Transverse colon (tissue), 4 donors: ENCODE results near the gene ESPL1. TPM values are rescaled to one million over a fixed set of nuclear protein-coding genes. Genes with fewer than 3 reads are reported as not detected.

Source experiments
- DNase-seq: peaks from one replicate; pipeline ENCODE4 v3.0.0-alpha.2; 2019
- H3K27ac ChIP-seq, 4 donors: fragments of 200-600 bp; sonication (generic); 2 replicates each; pipeline ENCODE4 v1.5.1; 2016 to 2018; ENCODE audit warnings: inconsistent platforms in 4 of 4
- H3K27me3 ChIP-seq: fragments of 200-600 bp; sonication (generic); 2 replicates; pipeline ENCODE4 v1.5.1; 2017; ENCODE audit warnings: inconsistent platforms
- H3K36me3 ChIP-seq, 4 donors: fragments of 200-600 bp; sonication (generic); 2 replicates each; pipeline ENCODE4 v1.5.1; 2017 to 2019; ENCODE audit warnings: inconsistent platforms in 4 of 4
- H3K4me1 ChIP-seq, 4 donors: fragments of 200-600 bp; sonication (generic); 2 replicates each; pipeline ENCODE4 v1.5.1; 2017 to 2020; ENCODE audit warnings: inconsistent platforms in 4 of 4
- H3K4me3 ChIP-seq, 4 donors: fragments of 200-600 bp; sonication (generic); 1 replicate in 1 of 4; 2 replicates in 3 of 4; pipeline versions ENCODE4 v1.5.1 to v1.6.1; 2017 to 2019; ENCODE audit warnings: inconsistent platforms in 4 of 4
- H3K9me3 ChIP-seq, 2 donors: fragments of 200-600 bp; sonication (generic); 2 replicates each; pipeline ENCODE4 v1.5.1; 2017 to 2019; ENCODE audit warnings: inconsistent platforms in 2 of 2
- CTCF ChIP-seq, 5 experiments: fragments of 200-600 bp in 3 of 5; fragments of 450-650 bp in 2 of 5; sonication (generic) in 3 of 5; IDR thresholded peaks; 1 replicate in 2 of 5; 2 replicates in 3 of 5; pipeline ENCODE4 v1.5.1; 2016 to 2017; ENCODE audit warnings: antibody characterized with exemption in 5 of 5, inconsistent platforms in 3 of 5, mild to moderate bottlenecking in 2 of 5, moderate library complexity in 1 of 5
- EP300 ChIP-seq: sonication (generic); formaldehyde crosslinking; IDR thresholded peaks from one replicate; pipeline ENCODE4 v1.6.1; 2017; ENCODE audit warnings: antibody characterized with exemption, low read depth
- POLR2A ChIP-seq: fragments of 450-650 bp; IDR thresholded peaks from one replicate; pipeline ENCODE4 v1.6.1; 2016; ENCODE audit warnings: antibody characterized with exemption, mild to moderate bottlenecking, moderate library complexity
- POLR2AphosphoS5 ChIP-seq, 3 donors: sonication (generic); formaldehyde crosslinking; IDR thresholded peaks; one replicate each; pipeline ENCODE4 v1.6.1; 2016; ENCODE audit warnings: antibody characterized with exemption in 3 of 3
- WGBS, 2 donors: methylation state at CpG; one replicate each; pipeline ENCODE4 v1.1.5; 2018; ENCODE audit warnings: low coverage in 1 of 2; 5-methylcytosine and 5-hydroxymethylcytosine counted together
- in situ Hi-C, 4 donors: fragments of 200-750 bp; cut with MboI; loops; one replicate each; pipeline versions ENCODE4 v1.15.0 to v1.15.1; 2017; ENCODE audit warnings: low sequenced_read_pairs in 3 of 4, low pct_ligation_motif_present in 1 of 4, low pct_unique_long_range_greater_than_20kb in 1 of 4
- intact Hi-C: fragments of 100-400 bp; cut with DNase I; formaldehyde crosslinking; loops from one replicate; pipeline ENCODE4 v1.15.1; 2023; ENCODE audit warnings: low total_unique reads
- total RNA-seq, 4 donors: library from RNA; depleted of rRNA; stranded (reverse); fragments of >200 nt; gene quantifications; one replicate each; pipeline ENCODE4 v1.1.0, GENCODE V29; 2016

The ESPL1 gene
- total RNA-seq, 4 donors from 2014 or later, result 6.5 to 31.8 (median 18.8) TPM

GRCh38 chr12:53239643-53240258 lies 28.3 kb upstream of the ESPL1 start:
- Histone ChIP-seq H3K4me1 (peaks cover 0 to 3% (median 0%) of the 10 kb centered on the region in 4 donors), H3K27ac (no peak overlapping the region), H3K36me3 (no peaks in the 10 kb centered on the region), H3K9me3 (no peaks in the 10 kb centered on the region), H3K4me3 (no peak overlapping the region), H3K27me3 (peaks cover 14% of the 10 kb centered on the region)
- WGBS, 2 donors, result 94 to 100% methylated on average over 1 to 10 of the region's 10 CpGs
- no peak for DNase-seq
- intact Hi-C loops, result no loop called here
- in situ Hi-C loops, result no loop called here
- TF ChIP-seq EP300, result no peak
- no peak for TF ChIP-seq CTCF (IDR thresholded peaks at IDR 0.05)
- no peak for TF ChIP-seq POLR2A
- TF ChIP-seq POLR2AphosphoS5 (IDR thresholded peaks at IDR 0.05), result no peak

- no peak for DNase-seq
- in situ Hi-C loops, result no loop called here
- 76 to 82% methylated on average over 5 to 10 of the region's 11 CpGs for WGBS, 2 donors
- intact Hi-C loops, result no loop called here
- Histone ChIP-seq H3K4me1 (peaks cover 0 to 3% (median 0%) of the 10 kb centered on the region in 4 donors), H3K27ac (no peak overlapping the region), H3K36me3 (no peaks in the 10 kb centered on the region), H3K4me3 (no peak overlapping the region), H3K27me3 (peaks cover 14% of the 10 kb centered on the region), H3K9me3 (no peaks in the 10 kb centered on the region)
- no peak for TF ChIP-seq POLR2AphosphoS5 (IDR thresholded peaks at IDR 0.05)
- no peak for TF ChIP-seq POLR2A
- TF ChIP-seq EP300, result no peak
- TF ChIP-seq CTCF (IDR thresholded peaks at IDR 0.05), result no peak
These were observed 26.3 kb upstream of the ESPL1 start for GRCh38 chr12:53241623-53242412.

GRCh38 chr12:53244337-53244736 lies 23.8 kb upstream of the ESPL1 start:
- Histone ChIP-seq H3K9me3 (no peaks in the 10 kb centered on the region), H3K36me3 (no peaks in the 10 kb centered on the region), H3K4me1 (peaks cover 0 to 3% (median 0%) of the 10 kb centered on the region in 4 donors), H3K27me3 (peaks cover 14% of the 10 kb centered on the region), H3K27ac (no peak overlapping the region), H3K4me3 (no peak overlapping the region)
- intact Hi-C loops, result no loop called here
- in situ Hi-C loops, result no loop called here
- no peak for TF ChIP-seq EP300
- no peak for TF ChIP-seq POLR2A
- no peak for TF ChIP-seq CTCF (IDR thresholded peaks at IDR 0.05)
- TF ChIP-seq POLR2AphosphoS5 (IDR thresholded peaks at IDR 0.05), result no peak
- 20 to 52% methylated on average over 1 of the region's 1 CpG for WGBS, 2 donors
- no peak for DNase-seq

- no peak for DNase-seq
- intact Hi-C loops (no loop called here), in situ Hi-C loops (no loop called here)
- no peaks in the 10 kb centered on the region for H3K9me3 ChIP-seq
- H3K36me3 ChIP-seq, result no peaks in the 10 kb centered on the region
- H3K4me1 ChIP-seq, result peaks cover 0 to 3% (median 0%) of the 10 kb centered on the region in 4 donors
- TF ChIP-seq EP300 (no peak), CTCF (IDR thresholded peaks at IDR 0.05) (no peak), POLR2AphosphoS5 (IDR thresholded peaks at IDR 0.05) (no peak), POLR2A (no peak)
- H3K4me3 ChIP-seq, result no peak overlapping the region
- no peak overlapping the region for H3K27ac ChIP-seq
- peaks cover 14% of the 10 kb centered on the region for H3K27me3 ChIP-seq
- WGBS, 2 donors, result 77 to 92% methylated on average over 3 of the region's 3 CpGs
These were observed 22.8 kb upstream of the ESPL1 start for GRCh38 chr12:53245286-53245685.
